WI38 (cell line): ENCODE results near the gene PRDM15.
"Not testable (repeated sequence)": the region's sequence is repeated elsewhere in the genome, so short reads cannot be mapped to it uniquely, and the experiment has no call there.

Source experiments
- H3K4me3 ChIP-seq: 2 replicates; pipeline ENCODE4 v1.5.1; 2011; ENCODE audit warnings: low read depth, mild to moderate bottlenecking, control low read depth, low read length
- TF ChIP-seq, protein P1 (sequence below): IDR thresholded peaks from 2 replicates; pipeline ENCODE4 v1.5.1; 2012; ENCODE audit warnings: low read depth, mild to moderate bottlenecking, control low read depth, low read length

The PRDM15 gene

DNA sequence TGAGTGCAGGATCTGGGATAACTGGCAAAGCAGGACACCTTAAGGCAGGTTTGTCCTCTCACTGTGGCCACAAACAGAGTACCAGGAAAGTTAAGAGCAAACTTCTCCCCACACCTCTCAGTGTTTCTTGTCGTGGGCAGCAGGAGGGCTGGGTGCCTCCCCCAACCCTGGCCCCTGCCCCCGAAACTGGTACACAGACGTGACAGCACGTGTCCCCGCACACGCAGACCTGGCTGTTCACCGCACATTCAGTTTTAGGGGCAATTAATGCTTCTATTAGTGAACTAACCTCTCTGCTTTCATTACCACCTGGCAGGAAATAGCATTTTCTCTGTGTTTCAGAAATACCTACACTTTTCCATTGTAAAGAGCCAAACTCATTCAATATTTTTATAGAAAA is 79.4 kb downstream of the PRDM15 start:
- no peak overlapping the region for H3K4me3 ChIP-seq
- TF ChIP-seq, protein P1, sequence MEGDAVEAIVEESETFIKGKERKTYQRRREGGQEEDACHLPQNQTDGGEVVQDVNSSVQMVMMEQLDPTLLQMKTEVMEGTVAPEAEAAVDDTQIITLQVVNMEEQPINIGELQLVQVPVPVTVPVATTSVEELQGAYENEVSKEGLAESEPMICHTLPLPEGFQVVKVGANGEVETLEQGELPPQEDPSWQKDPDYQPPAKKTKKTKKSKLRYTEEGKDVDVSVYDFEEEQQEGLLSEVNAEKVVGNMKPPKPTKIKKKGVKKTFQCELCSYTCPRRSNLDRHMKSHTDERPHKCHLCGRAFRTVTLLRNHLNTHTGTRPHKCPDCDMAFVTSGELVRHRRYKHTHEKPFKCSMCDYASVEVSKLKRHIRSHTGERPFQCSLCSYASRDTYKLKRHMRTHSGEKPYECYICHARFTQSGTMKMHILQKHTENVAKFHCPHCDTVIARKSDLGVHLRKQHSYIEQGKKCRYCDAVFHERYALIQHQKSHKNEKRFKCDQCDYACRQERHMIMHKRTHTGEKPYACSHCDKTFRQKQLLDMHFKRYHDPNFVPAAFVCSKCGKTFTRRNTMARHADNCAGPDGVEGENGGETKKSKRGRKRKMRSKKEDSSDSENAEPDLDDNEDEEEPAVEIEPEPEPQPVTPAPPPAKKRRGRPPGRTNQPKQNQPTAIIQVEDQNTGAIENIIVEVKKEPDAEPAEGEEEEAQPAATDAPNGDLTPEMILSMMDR: no peak

DNA sequence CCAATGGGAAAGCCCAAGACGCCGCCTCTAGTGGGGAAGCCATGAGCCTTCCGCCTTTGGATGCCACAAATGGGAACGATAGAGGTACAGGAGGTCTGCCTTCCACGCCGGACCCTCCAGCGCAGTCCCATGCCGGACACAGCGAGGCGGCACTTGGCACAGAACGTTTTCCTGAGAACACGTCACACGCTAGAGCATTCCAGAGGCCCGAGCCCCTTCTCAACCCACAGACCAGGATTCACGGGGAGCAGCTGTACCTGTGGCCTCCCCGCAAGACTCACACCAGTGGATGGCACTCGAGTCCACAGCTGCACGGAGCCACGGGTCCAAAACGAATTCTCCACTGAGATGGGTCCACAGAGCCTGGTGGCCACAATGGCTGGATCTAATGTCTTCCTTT is 80.8 kb downstream of the PRDM15 start:
- TF ChIP-seq, protein P1: no peak
- H3K4me3 ChIP-seq: no peak overlapping the region

DNA sequence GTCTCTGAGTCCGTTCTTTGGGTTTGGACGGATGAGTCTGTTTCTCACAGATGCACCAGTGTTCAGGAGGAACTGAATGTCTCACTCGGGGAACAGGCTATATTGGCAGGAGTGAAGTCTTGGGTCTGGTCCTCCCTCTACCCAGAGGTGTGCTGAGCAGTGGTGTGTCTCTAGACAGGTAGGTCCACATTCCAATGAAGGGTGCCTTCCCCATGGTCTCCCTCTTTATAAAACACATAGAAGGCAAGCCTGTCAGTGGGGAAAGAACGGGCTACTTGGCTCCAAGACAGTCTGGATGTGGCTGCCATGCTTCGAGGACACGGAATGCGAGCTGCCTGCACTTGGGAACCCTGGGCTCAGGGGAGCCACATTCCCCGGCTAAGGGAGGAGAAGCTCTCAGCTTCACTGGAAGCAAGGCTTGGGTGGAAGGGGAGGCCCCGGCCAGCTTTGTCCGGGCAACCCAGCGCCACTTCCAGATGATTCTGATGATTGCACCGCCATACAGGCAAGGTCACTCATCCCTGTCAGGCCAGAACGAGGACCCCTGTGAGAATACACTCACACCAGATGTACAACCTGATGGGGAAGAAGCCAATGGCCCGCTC is 82.6 kb downstream of the PRDM15 start:
- TF ChIP-seq, protein P1: no peak
- H3K4me3 ChIP-seq: no peak overlapping the region

DNA sequence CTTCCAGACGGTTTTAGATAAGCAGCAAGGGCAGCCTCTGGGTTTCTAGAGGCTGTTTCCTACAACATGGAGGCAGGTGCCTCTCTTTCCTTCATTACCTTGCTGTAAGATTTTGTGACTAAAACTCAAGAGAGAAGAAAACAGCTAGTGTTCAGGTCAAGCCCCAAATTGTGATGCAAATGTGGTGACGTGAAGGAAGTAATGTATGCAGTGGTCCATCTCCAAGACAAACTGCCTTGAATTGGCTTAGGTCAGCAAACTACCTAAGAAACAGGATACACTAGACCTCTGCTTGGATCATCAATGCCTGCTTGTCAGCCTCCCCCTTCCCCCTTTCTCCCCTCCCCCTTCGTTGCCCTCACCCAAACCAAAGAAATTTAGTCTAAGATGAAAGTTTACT is 83.4 kb downstream of the PRDM15 start:
- H3K4me3 ChIP-seq: no peak overlapping the region
- TF ChIP-seq, protein P1: no peak

DNA sequence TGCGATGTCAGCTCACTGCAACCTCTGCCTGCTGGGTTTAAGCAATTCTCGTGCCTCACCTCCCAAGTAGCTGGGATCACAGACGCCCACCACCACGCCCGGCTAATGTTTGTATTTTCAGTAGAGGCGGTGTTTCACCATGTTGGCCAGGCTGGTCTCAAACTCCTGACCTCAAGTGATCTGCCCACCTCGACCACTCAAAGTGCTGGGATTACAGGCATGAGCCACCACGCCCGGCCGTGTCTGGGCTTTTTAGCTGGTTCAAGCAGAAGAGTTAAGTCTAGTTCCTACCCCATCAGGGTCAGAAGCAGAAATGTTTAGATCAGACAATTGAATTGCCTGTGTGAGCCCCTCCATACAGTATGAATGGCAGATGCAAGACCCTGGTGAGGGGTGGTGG is 84.5 kb downstream of the PRDM15 start:
- no peak overlapping the region for H3K4me3 ChIP-seq
- TF ChIP-seq, protein P1: no peak

DNA sequence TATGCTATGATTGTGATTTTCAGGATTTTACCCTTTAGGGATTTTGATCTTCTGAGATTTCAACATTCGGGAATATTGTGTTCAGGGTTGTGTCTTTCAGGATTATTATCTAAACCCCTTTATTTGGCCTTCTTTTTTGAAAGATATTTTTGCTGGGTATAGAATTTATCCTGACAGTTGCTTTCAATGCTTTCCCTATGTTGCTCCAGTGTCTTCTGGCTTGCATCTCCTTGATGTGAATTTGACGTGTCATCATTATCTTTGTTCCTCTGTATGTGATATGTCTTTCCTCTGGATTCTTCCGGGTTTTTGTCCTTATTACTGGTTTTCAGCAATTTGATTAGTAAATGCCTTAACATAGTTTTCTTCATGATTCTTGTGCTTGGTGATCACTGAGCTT is 86.4 kb downstream of the PRDM15 start:
- TF ChIP-seq, protein P1: no peak

DNA sequence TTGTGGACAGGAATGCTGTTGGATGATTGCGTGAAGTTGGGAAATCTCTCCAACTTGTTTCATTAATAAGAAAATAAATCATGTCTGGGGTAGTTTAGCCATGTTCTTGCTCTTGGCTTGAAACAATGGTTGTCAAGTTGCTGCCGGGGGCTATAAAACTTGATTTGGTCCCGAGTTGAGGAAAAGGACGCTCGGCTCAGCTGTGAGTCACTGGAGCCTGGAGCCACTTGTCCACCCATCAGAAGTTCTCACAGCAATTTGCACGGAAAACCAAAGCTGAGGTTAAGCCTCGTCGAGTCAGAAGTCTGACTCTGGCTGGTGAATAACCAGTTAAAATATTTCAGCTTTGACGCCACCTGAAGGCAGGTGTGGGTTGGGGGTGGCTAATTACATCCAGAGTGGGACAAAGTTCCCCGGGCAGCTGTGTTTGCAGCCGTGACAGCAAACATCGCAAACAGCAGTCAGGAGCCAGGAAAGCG is 92.6 kb downstream of the PRDM15 start:
- TF ChIP-seq, protein P1: no peak

More for the DNA sequence above, 86.4 kb downstream of the PRDM15 start:
- H3K4me3 ChIP-seq: no peak overlapping the region

DNA sequence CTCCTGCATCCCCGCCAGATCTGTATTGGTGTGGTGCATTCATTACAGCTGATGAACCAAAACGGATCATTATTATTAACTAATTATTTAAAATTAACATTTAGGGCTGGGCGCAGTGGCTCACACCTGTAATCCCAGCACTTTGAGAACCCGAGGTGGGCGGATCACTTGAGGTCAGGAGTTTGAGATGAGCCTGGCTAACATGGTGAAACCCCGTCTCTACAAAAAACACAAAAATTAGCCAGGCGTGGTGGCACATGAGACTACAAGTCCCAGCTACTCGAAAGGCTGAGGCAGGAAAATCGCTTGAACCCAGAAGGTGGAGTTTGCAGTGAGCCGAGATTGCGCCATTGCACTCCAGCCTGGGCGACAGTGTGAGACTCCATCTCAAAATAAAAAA is 93.9 kb downstream of the PRDM15 start:
- H3K4me3 ChIP-seq: not testable (repeated sequence)

More for the DNA sequence above, 92.6 kb downstream of the PRDM15 start:
- H3K4me3 ChIP-seq: no peak overlapping the region
